Neuronal stem cell (in vitro differentiated cells): Measurements from ENCODE around the gene NUP107.

Source experiments
- DNase-seq: peaks from one replicate; pipeline ENCODE4 v3.0.0-alpha.2; 2013; ENCODE audit warnings: low spot score
- H2AFZ ChIP-seq: one replicate; pipeline ENCODE4 v1.6.1; 2013; ENCODE audit warnings: mild to moderate bottlenecking, low read length, inconsistent platforms
- H2AK5ac ChIP-seq: 2 replicates; pipeline ENCODE4 v1.6.1; 2013; ENCODE audit warnings: low read depth, mild to moderate bottlenecking, inconsistent platforms, low read length, moderate library complexity, mixed read lengths
- H2BK120ac ChIP-seq: 2 replicates; pipeline ENCODE4 v1.6.1; 2013; ENCODE audit warnings: low read depth, mild to moderate bottlenecking, inconsistent platforms, low read length, moderate library complexity, mixed read lengths
- H2BK12ac ChIP-seq: one replicate; pipeline ENCODE4 v1.6.1; 2013; ENCODE audit warnings: low read length, inconsistent platforms
- H2BK15ac ChIP-seq: 2 replicates; pipeline ENCODE4 v1.6.1; 2013; ENCODE audit warnings: mild to moderate bottlenecking, low read length, inconsistent platforms, mixed read lengths
- H2BK5ac ChIP-seq: one replicate; pipeline ENCODE4 v1.6.1; 2013; ENCODE audit warnings: inconsistent platforms, mild to moderate bottlenecking, low read length, moderate library complexity
- H3K14ac ChIP-seq: one replicate; pipeline ENCODE4 v1.6.1; 2013; ENCODE audit warnings: low read length, inconsistent platforms
- H3K18ac ChIP-seq: 2 replicates; pipeline ENCODE4 v1.6.1; 2013; ENCODE audit warnings: low read length, inconsistent platforms
- H3K23ac ChIP-seq: 2 replicates; pipeline ENCODE4 v1.6.1; 2013; ENCODE audit warnings: low read depth, mild to moderate bottlenecking, mixed read lengths, low read length, inconsistent platforms; ENCODE audit not compliant: poor library complexity
- H3K27ac ChIP-seq: replicated peaks from 3 replicates; pipeline ENCODE4 v1.5.1; 2013; ENCODE audit warnings: low read length, inconsistent platforms
- H3K27me3 ChIP-seq, 3 experiments: 2 replicates each; pipeline ENCODE4 v1.6.1; 2013; ENCODE audit warnings: low read length in 3 of 3, mild to moderate bottlenecking in 2 of 3, inconsistent platforms in 1 of 3, low read depth in 1 of 3, mixed read lengths in 1 of 3, moderate library complexity in 1 of 3; ENCODE audit not compliant: control insufficient read depth in 3 of 3, insufficient read depth in 3 of 3
- H3K36me3 ChIP-seq, 2 donors: replicated peaks in 1 of 2; 2 replicates each; pipeline ENCODE4 v1.6.1; 2013; ENCODE audit warnings: low read length in 2 of 2; ENCODE audit not compliant: control insufficient read depth in 2 of 2, insufficient read depth in 2 of 2
- H3K4ac ChIP-seq: 2 replicates; pipeline ENCODE4 v1.6.1; 2013; ENCODE audit warnings: inconsistent platforms, mild to moderate bottlenecking, low read length, moderate library complexity
- H3K4me1 ChIP-seq, 2 donors: 1 replicate in 1 of 2; 2 replicates in 1 of 2; pipeline ENCODE4 v1.6.1; 2013; ENCODE audit warnings: low read length in 2 of 2, low read depth in 1 of 2; ENCODE audit not compliant: control insufficient read depth in 2 of 2, insufficient read depth in 1 of 2
- H3K4me2 ChIP-seq: one replicate; pipeline ENCODE4 v1.6.1; 2013; ENCODE audit warnings: mild to moderate bottlenecking, low read length, inconsistent platforms; ENCODE audit not compliant: insufficient read depth, poor library complexity, severe bottlenecking
- H3K4me3 ChIP-seq, 2 donors: 2 replicates each; pipeline ENCODE4 v1.5.1; 2013; ENCODE audit warnings: low read length in 2 of 2, mild to moderate bottlenecking in 2 of 2, inconsistent platforms in 1 of 2, moderate library complexity in 1 of 2
- H3K79me1 ChIP-seq: one replicate; pipeline ENCODE4 v1.6.1; 2013; ENCODE audit warnings: low read depth, mild to moderate bottlenecking, inconsistent platforms, low read length, moderate library complexity
- H3K9ac ChIP-seq: one replicate; pipeline ENCODE4 v1.6.1; 2013; ENCODE audit warnings: mild to moderate bottlenecking, low read depth, low read length, inconsistent platforms; ENCODE audit not compliant: poor library complexity
- H3K9me3 ChIP-seq, 2 donors: replicated peaks in 1 of 2; 2 replicates each; pipeline versions ENCODE3 to v1.6.1; 2013; ENCODE audit warnings: low read length in 2 of 2, mild to moderate bottlenecking in 2 of 2, inconsistent platforms in 1 of 2, low read depth in 1 of 2, mixed read lengths in 1 of 2, moderate library complexity in 1 of 2; ENCODE audit not compliant: control insufficient read depth in 2 of 2, insufficient read depth in 1 of 2
- H4K8ac ChIP-seq: one replicate; pipeline ENCODE4 v1.6.1; 2013; ENCODE audit warnings: low read depth, mild to moderate bottlenecking, inconsistent platforms, low read length, moderate library complexity
- H4K91ac ChIP-seq: one replicate; pipeline ENCODE4 v1.6.1; 2013; ENCODE audit warnings: low read length, low read depth, mild to moderate bottlenecking, inconsistent platforms; ENCODE audit not compliant: poor library complexity
- WGBS, 2 donors: extraction: QIAGEN DNeasy Blood & Tissue Kit; methylation state at CpG; one replicate each; pipeline ENCODE4 v1.1.7; 2013; ENCODE audit warnings: missing lambda C conversion rate in 2 of 2, mixed read lengths in 1 of 2; ENCODE audit not compliant: insufficient read length in 2 of 2, insufficient replicate concordance in 1 of 2; ENCODE audit errors: extremely low coverage in 2 of 2; 5-methylcytosine and 5-hydroxymethylcytosine counted together

Gene NUP107

DNA sequence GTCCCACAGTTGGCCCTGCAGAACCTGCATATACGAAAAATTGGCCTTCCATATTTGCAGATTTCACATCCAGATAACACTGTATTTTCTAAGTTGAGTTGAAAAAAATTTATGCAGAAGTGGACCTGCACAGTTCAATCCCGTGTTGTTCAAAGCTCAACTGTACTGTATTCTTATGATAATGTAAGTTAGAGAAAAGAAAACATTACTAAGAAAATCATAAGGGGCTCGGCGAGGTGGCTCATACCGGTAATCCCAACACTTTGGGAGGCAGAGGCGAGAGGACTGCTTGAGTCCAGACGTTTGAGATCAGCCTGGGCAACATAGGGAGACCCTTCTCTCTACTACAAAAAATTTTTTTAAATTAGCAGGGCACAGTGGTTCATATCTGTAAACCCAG, 41.0 kb downstream of the NUP107 start:
- no peaks in the 10 kb centered on the region for H3K79me1 ChIP-seq
- H2BK120ac ChIP-seq, result no peak overlapping the region
- no peak overlapping the region for H4K8ac ChIP-seq
- no peak overlapping the region for H3K23ac ChIP-seq
- H3K4ac ChIP-seq, result no peak overlapping the region
- no peak overlapping the region for H3K9ac ChIP-seq
- no peak overlapping the region for H3K18ac ChIP-seq
- no peaks in the 10 kb centered on the region for H3K9me3 ChIP-seq
- H3K4me1 ChIP-seq, result no peaks in the 10 kb centered on the region
- DNase-seq, result no peak
- H3K27ac ChIP-seq, result no peak overlapping the region
- H2AFZ ChIP-seq, result no peak overlapping the region
- peaks cover 5 to 99% of the 10 kb centered on the region in 2 donors for H3K36me3 ChIP-seq
- no peak overlapping the region for H2BK15ac ChIP-seq
- H3K4me2 ChIP-seq, result no peak overlapping the region
- H2BK5ac ChIP-seq, result no peak overlapping the region
- H2BK12ac ChIP-seq, result no peak overlapping the region
- WGBS, 2 donors, result no CpG with 5 or more reads among the region's 7 CpGs
- H3K14ac ChIP-seq, result no peak overlapping the region
- H4K91ac ChIP-seq, result no peak overlapping the region
- H2AK5ac ChIP-seq, result no peak overlapping the region
- H3K27me3 ChIP-seq, result no peaks in the 10 kb centered on the region
- no peak overlapping the region for H3K4me3 ChIP-seq

DNA sequence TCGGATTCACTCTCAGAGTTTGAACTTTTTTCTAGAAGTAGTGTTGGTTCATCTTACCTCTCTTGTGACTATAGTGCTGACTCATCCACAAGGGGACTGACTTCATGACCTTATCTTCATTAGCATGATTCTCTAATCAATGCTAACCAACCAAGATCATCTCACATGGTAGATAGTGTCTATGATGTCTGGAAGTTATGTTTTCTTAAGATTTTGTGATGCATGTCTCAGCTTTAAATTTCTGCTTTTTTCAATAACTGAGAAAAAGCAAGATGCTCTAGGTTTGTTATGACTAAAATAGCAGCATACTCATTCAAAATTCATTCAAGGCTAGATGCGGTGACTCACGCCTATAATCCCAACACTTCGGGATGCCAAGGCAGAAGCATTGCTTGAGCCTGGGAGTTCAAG, 46.9 kb downstream of the NUP107 start:
- H3K9ac ChIP-seq, result no peak overlapping the region
- H3K4me2 ChIP-seq, result no peak overlapping the region
- no peaks in the 10 kb centered on the region for H3K4me1 ChIP-seq
- H3K9me3 ChIP-seq, result no peaks in the 10 kb centered on the region
- H2BK12ac ChIP-seq, result no peak overlapping the region
- H2BK120ac ChIP-seq, result no peak overlapping the region
- no peak overlapping the region for H4K8ac ChIP-seq
- no peak overlapping the region for H3K18ac ChIP-seq
- DNase-seq, result no peak
- H3K79me1 ChIP-seq, result no peaks in the 10 kb centered on the region
- H4K91ac ChIP-seq, result no peak overlapping the region
- no peak overlapping the region for H3K27ac ChIP-seq
- peaks cover 19 to 98% of the 10 kb centered on the region in 2 donors for H3K36me3 ChIP-seq
- no peak overlapping the region for H2BK5ac ChIP-seq
- no peak overlapping the region for H3K23ac ChIP-seq
- H2BK15ac ChIP-seq, result no peak overlapping the region
- WGBS, 2 donors, result no CpG with 5 or more reads among the region's 4 CpGs
- H3K4me3 ChIP-seq, result no peak overlapping the region
- no peak overlapping the region for H3K14ac ChIP-seq
- no peak overlapping the region for H2AK5ac ChIP-seq
- H2AFZ ChIP-seq, result no peak overlapping the region
- no peaks in the 10 kb centered on the region for H3K27me3 ChIP-seq
- H3K4ac ChIP-seq, result no peak overlapping the region

- H3K9ac ChIP-seq, result no peak overlapping the region
- H2BK120ac ChIP-seq, result no peak overlapping the region
- no peak overlapping the region for H3K14ac ChIP-seq
- H3K36me3 ChIP-seq, result peaks cover 10 to 92% of the 10 kb centered on the region in 2 donors
- no peak overlapping the region for H2BK5ac ChIP-seq
- no peak overlapping the region for H2BK15ac ChIP-seq
- no peak overlapping the region for H3K4me3 ChIP-seq
- no peak overlapping the region for H3K18ac ChIP-seq
- no CpG with 5 or more reads among the region's 6 CpGs for WGBS, 2 donors
- H3K23ac ChIP-seq, result no peak overlapping the region
- no peak for DNase-seq
- H3K27ac ChIP-seq, result no peak overlapping the region
- no peaks in the 10 kb centered on the region for H3K27me3 ChIP-seq
- H2BK12ac ChIP-seq, result no peak overlapping the region
- H3K4me1 ChIP-seq, result no peaks in the 10 kb centered on the region
- no peak overlapping the region for H4K91ac ChIP-seq
- H4K8ac ChIP-seq, result no peak overlapping the region
- no peak overlapping the region for H3K4ac ChIP-seq
- no peak overlapping the region for H2AFZ ChIP-seq
- H2AK5ac ChIP-seq, result no peak overlapping the region
- no peak overlapping the region for H3K4me2 ChIP-seq
- H3K79me1 ChIP-seq, result no peaks in the 10 kb centered on the region
- no peaks in the 10 kb centered on the region for H3K9me3 ChIP-seq
Observed at GRCh38 chr12:68739891-68740290, 53.1 kb downstream of the NUP107 start.

- no peak overlapping the region for H3K4me2 ChIP-seq
- no peak overlapping the region for H3K4me3 ChIP-seq
- H2BK12ac ChIP-seq, result no peak overlapping the region
- no peaks in the 10 kb centered on the region for H3K79me1 ChIP-seq
- no peak overlapping the region for H2BK15ac ChIP-seq
- H3K4me1 ChIP-seq, result peaks cover 0 to 8% of the 10 kb centered on the region in 2 donors
- H3K36me3 ChIP-seq, result peaks cover 2 to 73% of the 10 kb centered on the region in 2 donors
- no peaks in the 10 kb centered on the region for H3K9me3 ChIP-seq
- no peak overlapping the region for H3K18ac ChIP-seq
- WGBS, 2 donors, result no CpG with 5 or more reads among the region's 2 CpGs
- H2AFZ ChIP-seq, result no peak overlapping the region
- H3K4ac ChIP-seq, result no peak overlapping the region
- H2BK5ac ChIP-seq, result no peak overlapping the region
- H2AK5ac ChIP-seq, result no peak overlapping the region
- no peak overlapping the region for H4K91ac ChIP-seq
- no peak overlapping the region for H3K23ac ChIP-seq
- no peak for DNase-seq
- no peak overlapping the region for H2BK120ac ChIP-seq
- no peak overlapping the region for H4K8ac ChIP-seq
- H3K9ac ChIP-seq, result no peak overlapping the region
- H3K27me3 ChIP-seq, result no peaks in the 10 kb centered on the region
- H3K27ac ChIP-seq, result no peak overlapping the region
- H3K14ac ChIP-seq, result no peak overlapping the region
Observed at GRCh38 chr12:68743356-68743755, 56.6 kb downstream of the NUP107 start.
